Fibroblast of skin of right quadriceps (primary cell): Measurements from ENCODE around the gene ABCC8.
A peak's percentile ranks its signal among the peaks of the same experiment; 100 is the strongest.

Source experiments
- DNase-seq: peaks from one replicate; pipeline ENCODE4 v3.0.0-alpha.2; 2013

The ABCC8 gene

DNA sequence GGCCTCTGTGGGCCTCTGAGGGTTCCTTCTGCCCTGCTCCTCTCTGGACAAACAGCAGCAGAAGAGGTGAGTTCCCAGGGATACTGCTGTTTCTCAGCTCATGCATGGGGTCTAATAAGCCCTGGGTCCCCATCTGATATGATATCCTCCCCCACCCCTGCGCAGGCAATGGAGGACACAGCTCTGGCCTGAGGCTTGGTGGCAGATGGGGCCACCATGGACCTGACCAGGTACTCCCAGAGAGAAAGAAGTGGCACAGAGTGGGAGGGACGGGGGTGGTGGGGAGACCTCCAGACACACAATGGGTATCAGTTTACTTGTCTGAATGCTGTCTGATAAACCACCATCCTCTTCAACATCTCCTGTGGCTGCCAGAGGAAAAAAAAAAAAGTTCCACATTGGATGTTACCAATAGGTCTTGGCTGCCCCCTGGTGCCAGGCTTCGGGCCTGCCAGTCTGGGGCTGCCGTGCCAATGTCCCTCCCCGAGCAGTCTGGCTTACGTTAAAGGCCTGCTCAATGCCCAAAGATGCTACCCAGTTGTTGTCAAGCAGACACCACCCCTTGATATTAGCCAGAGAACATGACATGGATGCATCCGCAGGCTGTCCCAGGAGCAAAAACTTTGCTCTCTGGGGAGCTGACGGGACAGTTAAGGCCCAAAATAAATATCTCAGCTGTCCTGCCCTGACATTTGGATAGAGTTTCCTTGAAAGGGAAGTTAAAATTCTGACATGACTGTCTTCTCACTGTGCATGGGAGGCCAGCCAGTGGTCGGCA lies 27.9 kb upstream of the ABCC8 start:
- DNase-seq = peak; percentile 40

DNA sequence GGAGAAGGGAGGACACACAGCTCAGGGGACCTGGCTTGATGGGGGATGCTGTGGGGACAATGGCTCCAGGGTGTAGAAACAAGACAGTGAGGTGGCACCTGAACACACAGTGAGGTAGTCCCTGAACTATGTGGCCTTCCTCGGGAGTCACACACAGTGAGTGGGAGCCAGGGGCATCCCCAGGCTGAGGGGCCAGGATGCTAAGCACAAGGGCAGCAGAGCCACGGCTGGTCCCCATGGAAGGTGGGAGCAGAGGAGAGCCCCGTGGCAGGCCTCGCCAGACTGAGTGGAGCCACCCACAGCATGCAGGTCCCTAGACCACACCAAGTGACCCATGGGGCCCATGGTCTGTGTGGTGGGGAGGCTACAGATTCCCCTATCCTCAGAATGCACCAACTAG lies 26.0 kb upstream of the ABCC8 start:
- no peak for DNase-seq

DNA sequence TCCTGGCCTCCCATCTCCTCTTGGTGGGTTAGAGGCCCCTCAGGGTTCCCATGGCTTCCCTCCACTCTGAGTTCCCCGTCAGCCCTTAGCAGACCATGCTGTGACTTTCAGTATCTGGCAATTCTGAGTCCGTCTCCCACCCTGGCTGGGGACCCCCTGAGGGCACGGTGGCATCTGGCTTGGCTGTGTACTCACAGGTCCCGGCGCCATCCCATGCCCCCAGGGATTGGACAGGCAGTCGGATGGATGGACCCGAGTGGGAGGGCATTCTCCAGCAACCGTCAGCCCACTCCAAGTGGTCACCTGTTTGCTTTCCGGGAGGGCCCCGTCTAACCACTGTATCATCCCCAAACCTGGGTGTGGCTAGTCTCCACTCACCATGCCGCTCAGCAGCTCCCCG lies 24.0 kb upstream of the ABCC8 start:
- DNase-seq = no peak

DNA sequence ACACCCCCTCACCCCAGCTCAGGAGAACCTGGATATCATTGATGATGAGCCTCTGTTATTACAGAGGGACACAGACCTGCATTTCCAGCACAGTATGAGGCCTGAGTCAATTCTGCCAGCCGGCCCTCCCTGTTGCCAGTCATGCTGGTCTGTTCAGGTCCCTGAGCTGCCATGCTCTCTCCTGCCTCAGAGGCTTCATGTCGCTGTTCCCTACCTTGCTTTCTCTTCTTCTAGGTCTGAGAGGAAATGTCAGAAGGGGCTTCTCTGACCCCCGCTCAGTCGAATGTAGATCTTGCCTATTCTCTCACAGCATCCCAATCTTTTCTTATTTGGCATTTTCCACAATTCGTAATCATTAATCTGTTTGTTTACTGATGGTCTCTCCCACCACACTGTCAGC lies 21.8 kb upstream of the ABCC8 start:
- DNase-seq = no peak

DNA sequence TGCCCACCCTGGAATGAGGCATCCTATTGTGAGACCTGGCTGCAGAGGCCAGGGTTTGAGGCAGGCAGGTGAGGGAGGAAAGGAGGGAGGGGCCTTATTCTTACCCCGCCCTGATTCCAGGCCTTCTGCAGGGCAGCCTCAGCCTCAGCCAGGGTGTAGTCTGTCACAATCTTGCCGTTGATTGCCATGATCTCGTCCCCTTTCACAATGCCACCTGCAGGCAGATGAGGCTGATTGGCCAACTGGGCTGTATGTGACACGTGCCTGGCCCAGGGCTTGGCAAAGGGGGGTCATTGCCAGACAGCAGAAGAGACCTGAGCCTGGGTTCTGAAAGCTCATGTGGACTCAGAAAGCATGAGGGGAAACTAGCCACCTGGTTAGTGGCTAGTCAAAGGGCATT lies 21.4 kb upstream of the ABCC8 start:
- no peak for DNase-seq

DNA sequence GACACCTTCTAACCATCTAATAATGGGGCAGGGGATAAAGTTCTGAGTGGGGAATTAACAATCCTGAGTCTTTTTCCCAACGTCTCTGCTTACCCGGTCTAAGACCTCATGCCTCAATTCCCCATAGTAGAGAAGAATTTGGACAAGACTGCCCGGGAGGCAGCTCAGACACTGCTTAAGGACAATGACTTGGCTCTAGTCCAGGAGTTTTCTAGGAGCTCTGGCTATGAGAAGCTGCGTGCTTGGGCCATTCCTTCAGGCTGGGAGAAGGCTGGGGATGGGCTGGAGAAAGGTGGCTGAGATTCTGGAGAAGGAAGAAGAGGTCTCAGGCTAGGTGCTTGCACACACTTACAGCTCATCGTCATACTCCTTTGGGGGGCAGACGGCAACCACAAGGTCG lies 19.8 kb upstream of the ABCC8 start:
- DNase-seq = peak; percentile 4

DNA sequence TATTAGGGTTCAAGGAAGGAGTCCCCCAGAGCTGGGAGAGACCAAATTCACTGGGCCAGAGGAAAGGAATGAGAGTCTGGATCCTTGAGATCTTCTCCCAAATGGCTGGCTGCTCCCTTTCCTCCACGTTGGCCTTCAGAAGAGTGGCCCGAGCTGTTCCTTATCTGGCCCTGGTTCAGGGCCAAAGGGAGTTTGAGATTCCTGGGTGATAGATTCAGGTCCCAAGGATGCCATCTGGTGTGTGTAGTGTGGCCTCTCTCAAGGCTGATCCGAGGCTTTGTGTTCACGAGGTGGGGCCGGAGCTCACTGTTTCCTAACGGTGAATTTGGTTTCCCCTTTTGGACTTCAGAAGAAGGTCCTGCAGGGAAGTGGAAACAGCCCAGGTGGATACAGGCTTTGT lies 17.4 kb upstream of the ABCC8 start:
- no peak for DNase-seq

DNA sequence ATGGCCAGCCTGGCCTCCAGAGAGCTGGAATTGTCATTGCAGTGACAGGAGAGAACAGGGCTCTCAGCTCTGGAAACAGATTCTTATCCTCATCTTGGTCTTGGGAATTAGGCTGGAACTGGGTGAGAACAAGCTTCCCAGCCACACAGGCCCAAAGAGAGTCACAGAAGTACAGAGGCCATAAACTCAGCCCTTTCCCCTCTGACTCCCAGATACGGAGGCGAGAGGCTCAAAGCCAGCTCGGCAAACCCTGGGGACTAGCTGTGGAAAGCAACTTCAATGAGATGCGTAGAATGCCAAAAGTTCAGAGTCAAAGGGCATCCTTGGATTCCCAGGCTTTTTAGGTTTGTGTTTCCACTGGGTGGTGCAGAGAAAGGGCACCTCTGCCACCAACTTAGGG lies 14.3 kb upstream of the ABCC8 start:
- DNase-seq = no peak

DNA sequence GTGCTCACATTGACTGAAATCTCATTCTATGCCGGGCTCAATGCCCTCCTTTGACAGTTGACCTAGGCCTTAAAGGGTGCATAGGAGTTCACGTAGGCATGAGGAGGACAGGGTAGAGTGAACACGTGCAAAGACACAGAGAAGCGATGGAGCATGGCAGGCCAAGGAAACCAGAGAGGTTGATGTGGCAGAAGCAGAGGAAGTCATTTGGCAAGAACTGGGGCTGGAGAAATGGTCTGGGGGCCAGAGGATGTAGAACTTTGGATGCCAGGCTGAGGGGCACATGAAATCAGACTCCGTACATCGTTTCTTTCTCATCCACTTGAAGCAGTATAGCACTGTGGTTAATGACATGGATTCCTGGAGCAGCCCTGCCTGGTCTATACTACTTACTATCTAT lies 13.6 kb upstream of the ABCC8 start:
- no peak for DNase-seq

DNA sequence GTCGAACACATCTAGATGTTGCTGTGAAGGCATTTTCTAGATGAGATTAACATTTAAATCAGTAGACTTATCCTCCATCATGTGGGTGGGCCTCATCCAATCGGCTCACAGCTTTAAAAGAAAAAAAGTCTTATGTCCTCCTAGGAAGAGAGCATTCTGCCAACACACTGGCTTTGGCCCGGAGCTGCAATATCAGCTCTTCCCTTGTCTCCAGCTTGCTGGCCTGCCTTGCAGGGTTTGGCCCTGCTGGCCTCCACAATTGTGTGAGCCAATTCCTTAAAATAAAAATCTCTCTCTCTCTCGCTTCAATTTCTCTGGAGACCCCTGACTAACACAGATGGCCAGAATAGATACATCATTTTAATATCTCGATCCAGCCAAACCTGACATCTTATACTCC lies 13.1 kb upstream of the ABCC8 start:
- DNase-seq = no peak

DNA sequence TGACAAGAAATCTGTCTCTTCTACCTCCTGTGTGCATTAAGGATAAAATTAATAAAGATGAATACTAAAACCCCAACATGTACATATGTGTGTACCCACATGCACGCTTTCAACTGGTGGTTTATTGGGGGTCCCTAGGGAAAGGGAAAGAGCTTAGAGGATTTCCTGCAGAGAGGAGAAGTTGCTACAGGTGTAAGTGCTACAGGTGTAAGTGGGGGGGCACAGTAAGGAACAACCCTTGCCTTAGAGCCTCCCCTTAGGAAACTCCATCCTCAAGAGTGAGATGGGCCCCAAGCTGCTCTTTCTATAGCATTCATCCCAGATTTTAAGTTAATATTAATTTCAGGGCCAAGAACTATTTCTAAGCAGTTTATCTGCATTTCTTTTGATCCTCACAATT lies 11.9 kb upstream of the ABCC8 start:
- no peak for DNase-seq

DNA sequence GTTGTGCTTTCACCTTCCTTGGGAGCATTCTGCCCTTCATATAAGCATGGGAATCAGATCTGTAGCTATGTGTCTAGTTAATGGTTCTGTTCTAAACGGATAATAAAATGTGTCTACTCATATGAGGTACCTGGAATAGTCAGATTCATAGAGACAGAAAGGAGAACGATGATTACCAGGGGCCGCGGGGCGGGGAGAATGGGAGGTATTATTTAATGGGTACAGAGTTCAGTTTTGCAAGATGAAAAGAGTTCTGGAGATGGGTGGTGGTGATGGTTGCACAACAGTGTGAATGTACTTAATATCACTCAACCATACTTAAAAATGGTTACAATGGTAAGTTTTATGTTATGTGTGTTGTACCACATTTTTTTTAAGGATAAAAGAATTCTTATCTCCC lies 10.0 kb upstream of the ABCC8 start:
- no peak for DNase-seq

DNA sequence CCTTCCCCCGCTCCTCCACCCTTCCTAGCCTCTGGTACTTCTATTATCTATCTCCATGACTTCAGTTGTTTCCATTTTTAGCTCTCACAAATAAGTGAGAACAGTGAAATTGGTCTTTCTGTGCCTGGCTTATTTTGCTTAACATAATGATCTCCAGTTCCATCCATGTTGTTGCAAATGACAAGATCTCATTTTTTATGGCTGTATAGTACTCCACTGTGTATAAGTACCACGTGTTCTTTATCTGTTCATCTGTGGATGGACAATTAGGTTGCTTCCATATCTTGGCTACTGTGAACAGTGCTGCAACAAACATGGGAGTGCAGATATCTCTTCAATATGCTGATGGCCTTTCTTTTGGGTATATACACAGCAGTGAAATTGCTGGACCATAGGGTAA lies 6.9 kb upstream of the ABCC8 start:
- no peak for DNase-seq

DNA sequence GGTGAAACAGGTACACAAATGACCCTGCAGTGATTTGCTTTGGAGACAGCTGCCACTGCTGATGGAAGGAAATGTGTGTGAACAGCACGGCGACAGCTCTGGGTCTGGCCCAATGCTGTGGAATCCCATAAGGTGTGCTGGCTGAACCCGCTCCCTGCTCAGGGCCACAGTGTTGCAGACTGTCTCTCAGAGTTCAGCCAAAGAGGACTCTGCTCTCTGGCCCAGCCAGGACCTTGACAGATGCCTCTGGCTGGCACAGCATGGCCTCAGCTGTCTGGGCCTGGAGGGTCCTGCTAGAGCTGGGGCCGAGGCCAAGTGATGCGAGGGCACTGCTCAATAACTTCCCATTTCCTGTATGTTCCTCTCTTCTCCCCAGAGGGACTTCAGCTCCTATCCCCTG lies 5.3 kb upstream of the ABCC8 start:
- DNase-seq = no peak

DNA sequence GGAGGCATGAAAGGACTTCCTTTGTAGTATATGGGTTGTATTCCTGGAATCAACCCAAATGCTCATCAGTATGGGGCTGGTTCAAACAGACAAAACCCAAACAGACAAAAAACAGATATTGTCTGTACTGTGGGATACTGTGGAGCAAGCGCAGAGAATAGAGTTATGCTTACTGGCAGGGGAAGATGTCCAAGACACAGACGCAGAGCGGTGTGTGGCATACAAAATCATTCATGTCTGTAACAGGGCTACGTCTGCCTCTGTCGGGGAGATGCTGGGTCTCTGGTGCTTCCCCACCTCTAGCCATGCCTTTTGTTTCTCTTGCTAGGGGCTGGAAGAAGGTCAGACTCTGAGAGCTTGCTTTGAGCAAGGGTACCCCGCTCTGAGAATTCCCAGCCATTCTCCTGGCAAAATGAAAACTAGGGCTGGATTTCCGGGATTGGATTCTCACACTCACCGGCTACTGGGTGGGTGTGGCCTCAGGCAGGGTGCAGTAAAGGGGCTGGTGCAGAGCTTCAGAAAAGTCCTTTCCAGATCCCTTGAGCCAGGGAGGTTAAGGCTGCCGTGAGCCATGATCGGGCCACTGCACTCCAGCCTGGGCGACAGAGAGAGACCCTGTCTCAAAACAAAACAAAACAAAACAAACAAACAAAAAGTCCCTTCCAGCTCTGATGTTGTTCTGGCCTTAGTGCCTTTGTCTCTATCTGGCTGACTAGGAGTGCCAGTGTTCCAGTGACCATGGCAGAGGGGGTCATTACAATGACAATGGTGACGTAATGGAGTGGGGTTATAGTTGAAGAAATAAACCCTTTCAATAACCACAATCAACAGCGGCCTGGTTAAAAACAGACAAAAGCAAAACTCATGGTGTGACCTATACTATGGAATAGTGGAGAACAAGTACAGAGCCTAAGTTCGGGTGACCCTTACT lies 2.9 kb upstream of the ABCC8 start:
- peak; percentile 13 for DNase-seq

DNA sequence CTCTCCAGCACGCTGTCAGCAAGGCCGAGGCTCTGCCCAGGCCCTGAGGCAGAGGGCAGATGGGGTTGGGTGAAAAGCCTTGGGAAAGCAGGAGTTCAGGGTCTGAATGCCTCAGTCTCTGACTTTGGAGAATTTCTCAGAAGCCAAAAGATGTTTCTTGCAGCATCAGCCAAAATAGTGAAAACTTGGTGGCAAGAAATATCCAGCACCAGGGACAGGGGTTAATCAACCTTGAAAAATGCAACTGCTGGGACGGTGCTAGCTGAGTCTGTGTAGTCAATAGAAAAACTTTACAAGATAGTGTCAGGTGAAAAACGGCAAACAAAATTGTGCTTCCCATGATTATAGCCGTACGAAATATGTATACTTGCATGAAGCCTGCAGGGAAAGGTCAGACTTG lies 1.4 kb upstream of the ABCC8 start:
- no peak for DNase-seq

DNA sequence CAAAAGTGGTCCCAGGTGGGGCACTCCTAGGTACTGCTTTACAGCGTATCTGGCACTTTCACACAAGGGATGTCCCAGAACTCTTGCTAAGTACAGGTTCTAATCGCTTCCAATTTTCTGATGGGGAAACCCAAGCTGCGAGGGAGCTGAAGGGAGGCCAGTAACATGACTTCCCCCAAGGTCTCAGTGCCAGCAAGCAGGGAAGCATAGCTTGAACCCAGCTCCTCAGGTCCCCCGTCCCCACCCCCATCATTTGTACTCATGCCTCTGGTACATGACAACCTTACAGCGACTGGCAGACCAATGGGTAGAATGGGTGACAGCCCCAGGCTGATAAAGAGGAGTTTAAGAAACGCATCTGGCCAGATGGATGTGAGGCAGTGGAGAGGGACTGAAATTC lies 716 bp upstream of the ABCC8 start:
- DNase-seq = no peak

DNA sequence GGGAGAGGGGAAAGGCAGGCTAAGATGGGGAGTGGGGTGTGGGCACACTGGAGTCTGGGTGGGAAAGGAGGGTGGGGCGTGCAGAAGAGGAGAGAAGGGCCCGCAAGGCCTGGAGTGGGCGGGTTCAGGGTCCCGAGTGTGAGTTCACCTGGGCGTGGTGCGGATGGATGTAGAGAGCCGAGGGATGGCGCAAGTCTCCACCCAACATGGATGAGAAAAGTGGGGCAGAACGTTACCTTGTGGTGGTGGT lies 364 bp upstream of the ABCC8 start:
- no peak for DNase-seq

DNA sequence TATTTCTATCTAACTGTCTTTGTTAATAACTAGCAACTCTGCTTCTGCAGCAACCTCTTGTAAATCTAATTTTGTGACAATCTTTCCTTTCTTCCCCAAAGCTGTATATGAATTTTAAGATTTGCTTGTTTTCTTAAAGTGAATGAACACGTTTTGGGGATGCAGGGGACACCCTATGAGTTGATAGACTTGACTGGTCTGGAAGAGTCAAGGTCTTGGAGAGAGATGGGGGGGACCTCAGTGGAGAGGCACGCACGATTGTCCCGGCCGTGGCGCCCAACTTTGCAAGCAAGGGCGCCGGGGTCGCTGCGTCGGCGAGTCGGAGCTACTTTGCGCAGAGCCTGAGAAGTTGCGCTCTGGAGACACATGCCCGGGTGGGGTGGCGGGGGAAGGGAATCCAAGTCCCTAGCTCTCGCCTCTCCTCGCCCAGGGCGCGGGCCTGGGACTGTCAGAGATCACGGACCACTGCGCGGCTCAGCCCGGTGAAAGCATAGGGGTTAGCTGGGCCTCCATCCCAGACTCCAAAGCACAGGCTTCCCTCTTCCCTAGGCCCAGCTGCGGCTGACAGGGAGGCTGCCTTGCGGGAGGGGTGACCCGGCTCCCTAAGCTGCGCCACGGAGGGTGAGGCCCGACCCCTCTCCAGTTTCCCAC lies 854 bp downstream of the ABCC8 start:
- DNase-seq = no peak

DNA sequence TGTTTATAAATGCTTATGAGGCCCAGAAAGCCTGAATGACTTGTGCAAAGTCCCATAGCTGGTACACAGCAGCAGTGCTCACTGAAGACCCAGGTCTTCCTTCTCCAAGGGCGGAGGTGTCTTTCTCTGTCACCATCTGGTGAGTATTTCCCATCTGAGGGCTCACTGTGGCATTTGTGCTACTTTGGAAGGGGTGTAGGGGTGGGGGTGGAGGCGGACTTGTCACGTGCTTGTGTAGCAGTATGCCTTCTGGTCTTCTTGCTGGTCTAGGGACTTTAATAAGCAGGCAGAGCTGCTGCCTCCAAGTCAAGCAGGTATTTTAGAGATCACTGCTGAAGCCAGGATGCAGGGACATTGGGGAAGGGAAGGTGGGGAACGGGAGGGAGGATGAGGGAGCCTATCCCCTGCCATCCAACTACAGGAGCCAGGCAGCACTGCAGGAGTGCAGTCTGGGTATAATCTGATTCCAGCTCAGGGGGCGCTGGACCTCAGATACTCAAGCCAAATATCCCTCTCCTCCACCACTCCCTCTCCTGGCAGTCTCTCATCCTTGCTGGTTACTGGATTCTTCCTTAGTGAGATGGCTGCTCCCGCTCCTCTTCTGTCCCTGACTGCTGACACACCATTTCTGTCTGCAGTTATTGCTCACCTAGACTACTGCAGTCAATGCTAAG lies 3.4 kb downstream of the ABCC8 start:
- DNase-seq = peak; percentile 5

DNA sequence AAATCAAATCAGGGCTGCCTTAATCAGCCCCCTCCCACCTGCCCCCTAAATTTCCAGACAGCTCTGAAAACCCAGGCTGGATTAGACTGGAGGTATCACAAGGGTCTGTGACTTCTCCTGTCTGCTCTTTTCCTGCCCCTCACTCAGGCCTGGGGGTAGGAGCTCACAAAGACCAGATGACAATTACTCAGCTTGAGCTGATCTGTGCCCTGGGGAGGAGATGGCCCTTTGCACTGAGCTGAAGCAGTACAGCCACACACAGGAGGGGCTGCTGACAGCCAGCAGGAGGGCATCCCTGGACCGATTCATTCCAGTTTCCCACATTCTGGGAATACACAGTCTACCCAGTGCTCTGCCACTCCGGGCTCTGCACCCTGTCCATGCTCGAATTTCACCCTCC lies 4.2 kb downstream of the ABCC8 start:
- DNase-seq = no peak

DNA sequence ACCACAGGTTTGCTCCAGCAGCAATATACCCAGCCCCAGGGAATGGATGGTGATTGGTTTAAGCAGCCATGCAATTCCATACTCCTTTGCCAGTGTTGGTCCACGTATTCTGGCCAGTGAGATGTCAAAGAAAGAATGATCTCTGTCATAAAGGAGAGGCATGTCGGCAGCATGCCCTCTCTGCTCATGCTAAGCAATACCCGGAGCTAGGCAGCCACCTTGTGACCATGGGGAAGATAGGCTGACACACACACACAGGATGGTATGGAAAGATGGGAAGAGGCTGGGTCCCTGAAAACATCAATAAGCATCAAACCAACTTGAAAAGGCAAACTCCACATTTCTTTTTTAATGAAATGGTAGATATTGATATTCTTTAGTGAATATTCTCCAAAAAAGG lies 5.1 kb downstream of the ABCC8 start:
- DNase-seq = no peak

DNA sequence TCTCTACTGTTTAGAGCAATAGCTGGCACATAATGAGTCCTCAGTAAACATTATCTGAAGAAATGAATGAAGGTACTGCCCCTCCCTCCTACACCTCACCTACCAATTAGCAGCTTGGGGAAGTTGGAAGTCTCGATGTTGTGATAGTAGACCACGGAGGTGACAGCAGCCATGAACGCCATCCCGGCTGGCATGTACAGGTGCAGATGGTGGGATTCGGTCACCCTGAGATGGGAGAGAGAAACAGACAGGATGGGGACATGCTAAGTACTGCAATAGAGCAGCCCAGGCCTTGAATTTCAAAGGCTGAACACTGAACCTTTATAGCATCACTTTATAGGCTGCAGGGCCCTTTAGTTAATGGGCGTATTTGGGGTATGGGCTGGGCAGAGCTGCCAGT lies 6.6 kb downstream of the ABCC8 start:
- DNase-seq = no peak

DNA sequence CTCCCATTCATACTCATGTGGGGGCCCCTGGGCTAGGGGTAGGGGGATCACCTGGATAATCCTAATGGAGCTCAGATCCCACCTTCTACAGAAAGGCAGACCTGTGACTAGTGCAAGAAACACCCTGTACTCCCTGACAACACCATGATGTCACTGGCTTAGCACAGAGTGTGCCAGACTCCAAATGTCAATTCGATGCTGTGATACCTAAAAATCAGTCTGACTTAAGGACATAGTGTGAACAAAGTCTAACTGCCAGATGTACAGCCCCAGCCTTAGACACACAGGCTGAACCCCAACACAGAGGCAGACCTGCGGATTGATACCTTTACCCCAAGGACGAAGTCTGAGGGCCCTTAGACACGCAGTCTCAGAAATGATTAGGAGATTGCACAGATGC lies 8.5 kb downstream of the ABCC8 start:
- DNase-seq = no peak
